Fibroblast of the conjunctiva (primary cell): Measurements from ENCODE around the gene CCDC172.
"Not testable (repeated sequence)": the region's sequence is repeated elsewhere in the genome, so short reads cannot be mapped to it uniquely, and the experiment has no call there.

Experiments used
- DNase-seq: peaks from one replicate; pipeline ENCODE4 v3.0.0-alpha.2; 2010; ENCODE audit warnings: low read depth

Gene CCDC172

GRCh38 chr10:116336866-116337265, 12.6 kb downstream of the CCDC172 start:
- no peak for DNase-seq

- no peak for DNase-seq
Measured at GRCh38 chr10:116352125-116352524, 27.9 kb downstream of the CCDC172 start.

GRCh38 chr10:116353817-116354216, 29.6 kb downstream of the CCDC172 start:
- DNase-seq: no peak

- DNase-seq: no peak
Measured at GRCh38 chr10:116355341-116355740, 31.1 kb downstream of the CCDC172 start.

- no peak for DNase-seq
Measured at GRCh38 chr10:116356833-116357232, 32.6 kb downstream of the CCDC172 start.

- no peak for DNase-seq
Measured at GRCh38 chr10:116364868-116365267, 40.6 kb downstream of the CCDC172 start.

GRCh38 chr10:116371737-116372136, 47.5 kb downstream of the CCDC172 start:
- peak; percentile 3 for DNase-seq

GRCh38 chr10:116382290-116382689, 58.0 kb downstream of the CCDC172 start:
- no peak for DNase-seq

- DNase-seq: no peak
Measured at GRCh38 chr10:116385311-116385710, 61.1 kb downstream of the CCDC172 start.

- peak; percentile 8 for DNase-seq
Measured at GRCh38 chr10:116385994-116386809, 62.0 kb downstream of the CCDC172 start.

- not testable (repeated sequence) for DNase-seq
Measured at GRCh38 chr10:116393246-116393831, 69.1 kb downstream of the CCDC172 start.

- no peak for DNase-seq
Measured at GRCh38 chr10:116395223-116395985, 71.2 kb downstream of the CCDC172 start.

GRCh38 chr10:116398224-116398623, 74.0 kb downstream of the CCDC172 start:
- no peak for DNase-seq

GRCh38 chr10:116402858-116403257, 78.6 kb downstream of the CCDC172 start:
- DNase-seq: no peak

- DNase-seq: no peak
Measured at GRCh38 chr10:116403740-116404250, 79.5 kb downstream of the CCDC172 start.

- no peak for DNase-seq
Measured at GRCh38 chr10:116408719-116409118, 84.5 kb downstream of the CCDC172 start.

- no peak for DNase-seq
Measured at GRCh38 chr10:116410351-116410750, 86.1 kb downstream of the CCDC172 start.

GRCh38 chr10:116417821-116418220, 93.6 kb downstream of the CCDC172 start:
- DNase-seq: no peak

GRCh38 chr10:116418389-116418788, 94.1 kb downstream of the CCDC172 start:
- DNase-seq: no peak

- no peak for DNase-seq
Measured at GRCh38 chr10:116421815-116422214, 97.6 kb downstream of the CCDC172 start.

- DNase-seq: no peak
Measured at GRCh38 chr10:116427671-116428070, 103.4 kb downstream of the CCDC172 start, which contains the start of gene PNLIPRP3. TSS of gene PNLIPRP3 (plus strand) at chr10:116427847. CDS start at chr10:116428013, 166 bp downstream.

GRCh38 chr10:116429288-116429977, 105.2 kb downstream of the CCDC172 start:
- no peak for DNase-seq
